ENCODE results near the gene AXIN1.
A peak's percentile ranks its signal among the peaks of the same experiment; 100 is the strongest.
"Not testable (repeated sequence)": the region's sequence is repeated elsewhere in the genome, so short reads cannot be mapped to it uniquely, and the experiment has no call there.

Gene AXIN1

GRCh38 chr16:381789-382717, 29.5 kb upstream of the AXIN1 start, which contains the start of gene PGAP6:
Gene PGAP6, minus strand, starts transcription at chr16:381978. Its CDS starts 157 bp downstream, at chr16:381821.
- DNase-seq = peak in 1 of 2 donors; percentile 50

- no peak for DNase-seq
Observed at GRCh38 chr16:381012-381788, 28.7 kb upstream of the AXIN1 start.

GRCh38 chr16:380762-381011, 28.2 kb upstream of the AXIN1 start:
- DNase-seq = no peak

- DNase-seq = no peak
Observed at GRCh38 chr16:379961-380761, 27.6 kb upstream of the AXIN1 start.

GRCh38 chr16:379183-379960, 26.8 kb upstream of the AXIN1 start:
- no peak for DNase-seq

GRCh38 chr16:378821-379182, 26.3 kb upstream of the AXIN1 start:
- DNase-seq = no peak

GRCh38 chr16:378113-378820, 25.7 kb upstream of the AXIN1 start:
- DNase-seq = not testable (repeated sequence)

GRCh38 chr16:377419-377951, 25.0 kb upstream of the AXIN1 start:
- DNase-seq = no peak

- DNase-seq = no peak
Observed at GRCh38 chr16:376817-377418, 24.4 kb upstream of the AXIN1 start.

GRCh38 chr16:375927-376816, 23.6 kb upstream of the AXIN1 start:
- no peak for DNase-seq

GRCh38 chr16:375212-375611, 22.7 kb upstream of the AXIN1 start:
- no peak for DNase-seq

- DNase-seq = no peak
Observed at GRCh38 chr16:374616-374926, 22.0 kb upstream of the AXIN1 start.

- DNase-seq = no peak
Observed at GRCh38 chr16:373848-374615, 21.5 kb upstream of the AXIN1 start.

GRCh38 chr16:373020-373598, 20.6 kb upstream of the AXIN1 start:
- DNase-seq = no peak

GRCh38 chr16:372302-372983, 19.9 kb upstream of the AXIN1 start:
- no peak for DNase-seq

- no peak for DNase-seq
Observed at GRCh38 chr16:371515-372301, 19.2 kb upstream of the AXIN1 start.

- DNase-seq = no peak
Observed at GRCh38 chr16:370979-371514, 18.5 kb upstream of the AXIN1 start.
